Measurements from ENCODE around the gene AP4M1.

GRCh38 chr7:100081535-100082102 lies 19.8 kb upstream of the AP4M1 start, which contains the start of gene ZNF3:
- peak in 3 of 4 experiments; percentile 96 for TF ChIP-seq CTCF (IDR thresholded peaks at IDR 0.05)
- TF ChIP-seq POLR2A (IDR thresholded peaks at IDR 0.05): peak; percentile 46 to 70
- TF ChIP-seq POLR2AphosphoS5 (IDR thresholded peaks at IDR 0.05): peak; percentile 86
- TF ChIP-seq EP300 (IDR thresholded peaks at IDR 0.05): no peak

Data from gastroesophageal sphincter (tissue), 3 donors.